ENCODE measurements around the gene TBXT.

DNA sequence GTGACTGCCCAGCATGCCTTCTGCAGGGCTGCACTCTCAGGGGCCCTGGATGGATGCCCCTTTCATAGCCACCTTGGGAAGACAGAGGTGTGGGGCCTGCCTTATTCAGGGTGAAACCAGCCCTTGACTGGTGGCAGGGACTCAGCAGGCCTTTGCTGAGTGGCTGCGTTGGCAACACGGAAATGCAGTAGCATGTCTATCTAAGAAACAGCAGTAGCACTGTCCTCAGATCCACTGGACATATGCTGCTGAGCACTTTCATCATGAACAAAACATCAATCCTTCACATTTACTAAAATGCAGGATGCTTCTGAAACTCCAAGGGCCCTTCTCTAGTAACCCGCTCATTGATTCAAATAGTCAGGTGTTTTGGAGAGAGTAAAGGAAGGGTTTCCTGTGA is 4.9 kb upstream of the TBXT start:
- TF ChIP-seq, protein P1, sequence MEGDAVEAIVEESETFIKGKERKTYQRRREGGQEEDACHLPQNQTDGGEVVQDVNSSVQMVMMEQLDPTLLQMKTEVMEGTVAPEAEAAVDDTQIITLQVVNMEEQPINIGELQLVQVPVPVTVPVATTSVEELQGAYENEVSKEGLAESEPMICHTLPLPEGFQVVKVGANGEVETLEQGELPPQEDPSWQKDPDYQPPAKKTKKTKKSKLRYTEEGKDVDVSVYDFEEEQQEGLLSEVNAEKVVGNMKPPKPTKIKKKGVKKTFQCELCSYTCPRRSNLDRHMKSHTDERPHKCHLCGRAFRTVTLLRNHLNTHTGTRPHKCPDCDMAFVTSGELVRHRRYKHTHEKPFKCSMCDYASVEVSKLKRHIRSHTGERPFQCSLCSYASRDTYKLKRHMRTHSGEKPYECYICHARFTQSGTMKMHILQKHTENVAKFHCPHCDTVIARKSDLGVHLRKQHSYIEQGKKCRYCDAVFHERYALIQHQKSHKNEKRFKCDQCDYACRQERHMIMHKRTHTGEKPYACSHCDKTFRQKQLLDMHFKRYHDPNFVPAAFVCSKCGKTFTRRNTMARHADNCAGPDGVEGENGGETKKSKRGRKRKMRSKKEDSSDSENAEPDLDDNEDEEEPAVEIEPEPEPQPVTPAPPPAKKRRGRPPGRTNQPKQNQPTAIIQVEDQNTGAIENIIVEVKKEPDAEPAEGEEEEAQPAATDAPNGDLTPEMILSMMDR (IDR thresholded peaks at IDR 0.05), result no peak
- TF ChIP-seq POLR2A (IDR thresholded peaks at IDR 0.05), result no peak
